ENCODE data around the gene UBE2D3.

GRCh38 chr4:102807345-102807744 is 20.0 kb downstream of the UBE2D3 start:
- TF ChIP-seq POLR2AphosphoS5 (IDR thresholded peaks at IDR 0.05) = no peak
- TF ChIP-seq POLR2A (IDR thresholded peaks at IDR 0.05) = no peak
- TF ChIP-seq CTCF (IDR thresholded peaks at IDR 0.05) = no peak

Data from gastroesophageal sphincter (tissue), 3 donors.